Hepatocyte (in vitro differentiated cells): ENCODE data around the gene LRRC26. TPM values are rescaled to one million over a fixed set of nuclear protein-coding genes. Genes with fewer than 3 reads are reported as not detected.

Source experiments
- DNase-seq: peaks from one replicate; pipeline ENCODE4 v3.0.0-alpha.2; 2016; ENCODE audit warnings: low spot score
- H2AFZ ChIP-seq: fragments of 200-600 bp; sonication (generic); 2 replicates; pipeline ENCODE4 v1.6.0; 2016; ENCODE audit warnings: antibody characterized with exemption, mild to moderate bottlenecking
- H3K27ac ChIP-seq: fragments of 200-600 bp; sonication (generic); 2 replicates; pipeline ENCODE4 v1.5.1; 2016; ENCODE audit warnings: mild to moderate bottlenecking
- H3K27me3 ChIP-seq: fragments of 200-600 bp; sonication (generic); 2 replicates; pipeline ENCODE4 v1.6.1; 2016
- H3K36me3 ChIP-seq: fragments of 200-600 bp; sonication (generic); replicated peaks from 2 replicates; pipeline ENCODE4 v1.5.1; 2016; ENCODE audit warnings: low read depth; ENCODE audit not compliant: insufficient read depth
- H3K4me1 ChIP-seq: fragments of 200-600 bp; sonication (generic); 2 replicates; pipeline ENCODE4 v1.5.1; 2016; ENCODE audit warnings: mild to moderate bottlenecking, moderate library complexity; ENCODE audit not compliant: insufficient read depth
- H3K4me2 ChIP-seq: fragments of 200-600 bp; sonication (generic); 2 replicates; pipeline ENCODE4 v1.6.0; 2016
- H3K4me3 ChIP-seq: fragments of 200-600 bp; sonication (generic); 2 replicates; pipeline ENCODE4 v1.5.1; 2016; ENCODE audit warnings: mild to moderate bottlenecking
- H3K79me2 ChIP-seq: fragments of 200-600 bp; sonication (generic); 2 replicates; pipeline ENCODE4 v1.6.0; 2017; ENCODE audit warnings: mild to moderate bottlenecking
- H3K9me2 ChIP-seq: fragments of 200-600 bp; sonication (generic); replicated peaks from 2 replicates; pipeline ENCODE4 v1.6.0; 2017; ENCODE audit warnings: mild to moderate bottlenecking; ENCODE audit not compliant: insufficient read depth
- H3K9me3 ChIP-seq: fragments of 200-600 bp; sonication (generic); 2 replicates; pipeline ENCODE4 v1.5.1; 2016; ENCODE audit warnings: low read depth, mild to moderate bottlenecking
- H4K20me1 ChIP-seq: fragments of 200-600 bp; sonication (generic); 2 replicates; pipeline ENCODE4 v1.6.0; 2016; ENCODE audit warnings: mild to moderate bottlenecking; ENCODE audit not compliant: insufficient read depth, poor library complexity, severe bottlenecking
- CTCF ChIP-seq: fragments of 200-600 bp; sonication (generic); IDR thresholded peaks from 2 replicates; pipeline ENCODE4 v1.5.1; 2016; ENCODE audit warnings: antibody characterized with exemption, mild to moderate bottlenecking; ENCODE audit not compliant: poor library complexity
- EZH2 ChIP-seq: fragments of 200-600 bp; sonication (generic); IDR thresholded peaks from 2 replicates; pipeline ENCODE4 v1.6.1; 2016; ENCODE audit warnings: antibody characterized with exemption, mild to moderate bottlenecking, borderline replicate concordance
- EZH2phosphoT487 ChIP-seq: fragments of 200-600 bp; sonication (generic); IDR thresholded peaks from one replicate; pipeline ENCODE4 v1.6.1; 2018; ENCODE audit warnings: antibody characterized with exemption, mild to moderate bottlenecking, low read depth, moderate library complexity; ENCODE audit not compliant: unreplicated experiment, severe bottlenecking
- WGBS: methylation state at CpG from one replicate; pipeline ENCODE4 v1.1.6; 2016; ENCODE audit warnings: low lambda C conversion rate; ENCODE audit errors: missing lambda C conversion rate; 5-methylcytosine and 5-hydroxymethylcytosine counted together
- polyA plus RNA-seq: library from polyadenylated mRNA; unstranded; fragments of >200 nt; fragmentation: Nextera tagmentation; extraction: Ambion mirVana; gene quantifications from 2 replicates; pipeline ENCODE4 v1.2.1, GENCODE V29; 2016
- total RNA-seq: library from RNA; depleted of rRNA; stranded (reverse); fragments of >200 nt; gene quantifications from 2 replicates; pipeline ENCODE4 v1.2.3, GENCODE V29; 2014

LRRC26 gene
- total and polyA plus RNA-seq, 2 experiments from 2014 or later = 0.73 to 2.6 TPM

- no peak overlapping the region for H3K4me2 ChIP-seq
- H3K9me3 ChIP-seq = no peaks in the 10 kb centered on the region
- H3K36me3 ChIP-seq = no peaks in the 10 kb centered on the region
- H3K4me3 ChIP-seq = no peak overlapping the region
- TF ChIP-seq EZH2 (no peak), EZH2phosphoT487 (no peak), CTCF (no peak)
- H4K20me1 ChIP-seq = peaks cover 4% of the 10 kb centered on the region
- H2AFZ ChIP-seq = no peak overlapping the region
- DNase-seq = no peak
- H3K4me1 ChIP-seq = peaks cover 7% of the 10 kb centered on the region
- H3K27ac ChIP-seq = no peak overlapping the region
- no peaks in the 10 kb centered on the region for H3K27me3 ChIP-seq
- 95% methylated on average over 23 of the region's 27 CpGs for WGBS
- no peaks in the 10 kb centered on the region for H3K9me2 ChIP-seq
- peaks cover 19% of the 10 kb centered on the region for H3K79me2 ChIP-seq
Measured at GRCh38 chr9:137183980-137184595, 14.2 kb upstream of the LRRC26 start.

GRCh38 chr9:137182836-137183235 is 13.0 kb upstream of the LRRC26 start:
- Histone ChIP-seq H3K4me1 (peaks cover 7% of the 10 kb centered on the region), H3K4me3 (no peak overlapping the region), H3K27me3 (no peaks in the 10 kb centered on the region), H3K27ac (no peak overlapping the region), H3K4me2 (no peak overlapping the region), H3K79me2 (peaks cover 15% of the 10 kb centered on the region), H4K20me1 (peaks cover 4% of the 10 kb centered on the region), H3K36me3 (no peaks in the 10 kb centered on the region), H3K9me3 (no peaks in the 10 kb centered on the region), H3K9me2 (no peaks in the 10 kb centered on the region), H2AFZ (no peak overlapping the region)
- 95% methylated on average over 17 of the region's 17 CpGs for WGBS
- DNase-seq = no peak
- no peak for TF ChIP-seq CTCF
- no peak for TF ChIP-seq EZH2phosphoT487

DNA sequence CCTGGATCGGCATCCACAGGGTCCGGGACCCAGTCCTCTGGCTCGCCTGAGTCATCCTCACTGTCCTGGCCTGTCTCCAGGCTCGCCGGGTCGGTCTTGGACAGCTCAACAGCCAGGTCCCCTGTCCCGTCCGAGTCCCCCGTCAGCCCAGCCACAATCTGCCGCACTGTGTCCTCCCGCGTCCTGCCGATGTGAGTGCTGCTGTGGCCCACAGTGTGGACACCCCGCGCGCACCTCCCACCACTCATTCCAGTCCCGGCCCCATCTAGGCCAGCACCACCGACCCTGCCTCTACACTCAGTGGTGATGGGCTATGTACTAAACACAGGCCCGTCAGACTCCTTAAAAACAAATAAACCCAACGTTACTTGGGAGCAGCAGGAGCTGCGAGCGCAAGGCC is 11.8 kb upstream of the LRRC26 start:
- 92% methylated on average over 22 of the region's 22 CpGs for WGBS

GRCh38 chr9:137180491-137180890 is 10.6 kb upstream of the LRRC26 start:
- H3K4me2 ChIP-seq = no peak overlapping the region
- no peak overlapping the region for H2AFZ ChIP-seq
- H3K4me3 ChIP-seq = no peak overlapping the region
- no peaks in the 10 kb centered on the region for H3K9me3 ChIP-seq
- no peaks in the 10 kb centered on the region for H4K20me1 ChIP-seq
- no peak overlapping the region for H3K27ac ChIP-seq
- H3K4me1 ChIP-seq = no peaks in the 10 kb centered on the region
- no peaks in the 10 kb centered on the region for H3K27me3 ChIP-seq
- no peaks in the 10 kb centered on the region for H3K9me2 ChIP-seq
- DNase-seq = no peak
- 97% methylated on average over 19 of the region's 20 CpGs for WGBS
- no peak for TF ChIP-seq EZH2
- no peak for TF ChIP-seq CTCF
- no peak for TF ChIP-seq EZH2phosphoT487
- H3K36me3 ChIP-seq = no peaks in the 10 kb centered on the region
- H3K79me2 ChIP-seq = no peaks in the 10 kb centered on the region

More for the DNA sequence above, 11.8 kb upstream of the LRRC26 start:
- no peaks in the 10 kb centered on the region for H3K9me2 ChIP-seq
- no peak overlapping the region for H2AFZ ChIP-seq
- H4K20me1 ChIP-seq = no peaks in the 10 kb centered on the region
- H3K79me2 ChIP-seq = peaks cover 3% of the 10 kb centered on the region
- no peak for TF ChIP-seq EZH2phosphoT487
- no peak overlapping the region for H3K27ac ChIP-seq
- DNase-seq = no peak
- no peaks in the 10 kb centered on the region for H3K4me1 ChIP-seq
- H3K36me3 ChIP-seq = no peaks in the 10 kb centered on the region
- H3K9me3 ChIP-seq = no peaks in the 10 kb centered on the region
- no peak overlapping the region for H3K4me2 ChIP-seq
- no peaks in the 10 kb centered on the region for H3K27me3 ChIP-seq
- no peak overlapping the region for H3K4me3 ChIP-seq
